GM13976 (cell line): ENCODE results near the gene DUSP16.
A peak's percentile ranks its signal among the peaks of the same experiment; 100 is the strongest.

Experiments used
- DNase-seq: peaks from one replicate; pipeline ENCODE4 v3.0.0; 2012; ENCODE audit warnings: low spot score
- CTCF ChIP-seq: IDR thresholded peaks from 2 replicates; pipeline ENCODE4 v1.5.1; 2012; ENCODE audit warnings: borderline replicate concordance, mild to moderate bottlenecking; ENCODE audit not compliant: insufficient read depth; ENCODE audit errors: extremely low read depth, missing control alignments, control extremely low read depth
- in situ Hi-C: fragments of 300-500 bp; cut with MboI; formaldehyde crosslinking; loops from one replicate; pipeline ENCODE4 v1.12.0; 2022; ENCODE audit warnings: low sequenced_read_pairs, mixed read lengths, inconsistent platforms; ENCODE audit not compliant: unreplicated experiment

Gene DUSP16

GRCh38 chr12:12562585-12563261, at the start of gene DUSP16:
Gene DUSP16, minus strand, starts transcription at chr12:12562863. Its CDS starts 41,765 bp downstream, at chr12:12521098.
- in situ Hi-C loops: no loop called here
- no peak for TF ChIP-seq CTCF
- peak; percentile 91 for DNase-seq

DNA sequence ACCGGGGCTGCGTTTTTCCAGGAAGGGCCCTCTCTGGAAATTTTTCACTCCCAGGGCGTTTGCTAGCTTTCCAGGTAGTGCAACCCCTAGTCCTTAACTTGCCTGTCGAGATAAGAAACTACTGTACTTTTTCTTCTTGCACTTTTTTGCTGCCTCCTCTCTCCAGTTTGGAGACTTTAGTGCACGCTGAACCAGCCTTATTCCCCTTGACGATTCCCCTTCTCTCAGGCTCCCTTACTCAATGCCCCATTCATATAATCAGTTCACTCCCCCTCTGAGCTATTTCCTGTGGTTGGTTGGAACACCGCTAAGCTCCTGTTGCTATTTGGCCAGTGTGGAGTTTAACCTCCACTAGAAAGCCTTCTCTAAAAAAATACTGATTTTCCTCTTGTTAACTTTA, 49.7 kb upstream of the DUSP16 start:
- DNase-seq: peak; percentile 55
- TF ChIP-seq CTCF: no peak
- in situ Hi-C loops: no loop called here

- in situ Hi-C loops: no loop called here
- peak; percentile 90 for DNase-seq
- no peak for TF ChIP-seq CTCF
These were observed 49.0 kb upstream of the DUSP16 start, which contains the start of gene CREBL2 for GRCh38 chr12:12611512-12612306. Gene CREBL2, plus strand, starts transcription at chr12:12611876. Its CDS starts 297 bp downstream, at chr12:12612173.

GRCh38 chr12:12610711-12611110, 48.0 kb upstream of the DUSP16 start:
- DNase-seq: no peak
- in situ Hi-C loops: no loop called here
- no peak for TF ChIP-seq CTCF

GRCh38 chr12:12609692-12610091, 47.0 kb upstream of the DUSP16 start:
- in situ Hi-C loops: no loop called here
- no peak for TF ChIP-seq CTCF
- no peak for DNase-seq

GRCh38 chr12:12608557-12608957, 45.9 kb upstream of the DUSP16 start:
- in situ Hi-C loops: no loop called here
- TF ChIP-seq CTCF: peak; percentile 60
- DNase-seq: peak; percentile 63
